HL-60 (cell line): Measurements from ENCODE around the gene TMEM141.
A peak's percentile ranks its signal among the peaks of the same experiment; 100 is the strongest.

Experiments
- DNase-seq, 2 experiments: peaks; one replicate each; pipeline ENCODE4 v3.0.0-alpha.2; 2010 to 2020; ENCODE audit warnings: low read depth in 1 of 2, low spot score in 1 of 2
- H3K27ac ChIP-seq: fragments of 250-450 bp; sonication (Bioruptor Pico); replicated peaks from 2 replicates; pipeline ENCODE4 v1.5.1; 2020; ENCODE audit warnings: mild to moderate bottlenecking, moderate library complexity
- H3K27me3 ChIP-seq: fragments of 250-450 bp; sonication (Bioruptor Pico); 2 replicates; pipeline ENCODE4 v1.5.1; 2021; ENCODE audit warnings: mild to moderate bottlenecking, moderate library complexity; ENCODE audit not compliant: insufficient read depth, poor library complexity, severe bottlenecking
- H3K4me3 ChIP-seq: replicated peaks from 2 replicates; pipeline ENCODE4 v1.5.1; 2011; ENCODE audit warnings: mild to moderate bottlenecking, control low read depth, low read length; ENCODE audit not compliant: insufficient read depth
- CTCF ChIP-seq: IDR thresholded peaks from one replicate; pipeline ENCODE4 v1.5.1; 2011; ENCODE audit warnings: low read length, control low read depth, inconsistent platforms; ENCODE audit not compliant: insufficient read depth
- GABPA ChIP-seq: IDR thresholded peaks from 2 replicates; pipeline ENCODE4 v1.6.1; 2012; ENCODE audit warnings: low read depth
- POLR2AphosphoS5 ChIP-seq: IDR thresholded peaks from 2 replicates; pipeline ENCODE4 v1.6.1; 2012; ENCODE audit warnings: low read depth
- REST ChIP-seq: IDR thresholded peaks from 2 replicates; pipeline ENCODE4 v1.6.1; 2012; ENCODE audit warnings: low read depth; ENCODE audit not compliant: insufficient replicate concordance
- SPI1 ChIP-seq: IDR thresholded peaks from 2 replicates; pipeline ENCODE4 v1.6.1; 2012; ENCODE audit warnings: low read depth, mild to moderate bottlenecking, borderline replicate concordance

Gene TMEM141

DNA sequence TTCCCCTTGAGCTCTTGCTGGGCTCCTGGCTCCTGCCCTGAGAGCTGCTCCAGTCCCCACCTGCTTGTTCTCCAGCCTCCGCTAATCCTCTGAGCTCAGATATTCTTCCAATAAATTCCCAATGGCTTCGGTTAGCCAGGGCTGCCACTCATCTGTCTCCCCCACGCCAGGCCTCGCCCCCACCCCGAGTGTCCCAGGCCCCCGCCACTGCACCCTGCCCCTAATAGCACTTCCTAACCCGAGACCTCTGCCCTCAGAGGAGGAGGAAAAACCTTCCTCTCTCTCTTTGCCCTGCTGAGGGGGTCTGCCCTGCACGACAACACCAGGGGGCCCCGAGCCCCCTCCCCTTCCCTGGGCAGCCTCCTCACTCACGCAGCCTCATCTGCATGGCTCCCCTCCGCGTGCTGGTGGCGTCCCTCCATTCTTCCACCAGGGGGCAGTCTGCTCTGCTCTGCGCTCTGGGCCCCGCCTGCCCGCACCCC is 21.4 kb upstream of the TMEM141 start:
- Histone ChIP-seq H3K27ac (no peak overlapping the region), H3K27me3 (no peaks in the 10 kb centered on the region), H3K4me3 (no peak overlapping the region)
- peak in 1 of 2 experiments; percentile 42 for DNase-seq
- TF ChIP-seq CTCF, result peak; percentile 30
- TF ChIP-seq SPI1, result no peak

DNA sequence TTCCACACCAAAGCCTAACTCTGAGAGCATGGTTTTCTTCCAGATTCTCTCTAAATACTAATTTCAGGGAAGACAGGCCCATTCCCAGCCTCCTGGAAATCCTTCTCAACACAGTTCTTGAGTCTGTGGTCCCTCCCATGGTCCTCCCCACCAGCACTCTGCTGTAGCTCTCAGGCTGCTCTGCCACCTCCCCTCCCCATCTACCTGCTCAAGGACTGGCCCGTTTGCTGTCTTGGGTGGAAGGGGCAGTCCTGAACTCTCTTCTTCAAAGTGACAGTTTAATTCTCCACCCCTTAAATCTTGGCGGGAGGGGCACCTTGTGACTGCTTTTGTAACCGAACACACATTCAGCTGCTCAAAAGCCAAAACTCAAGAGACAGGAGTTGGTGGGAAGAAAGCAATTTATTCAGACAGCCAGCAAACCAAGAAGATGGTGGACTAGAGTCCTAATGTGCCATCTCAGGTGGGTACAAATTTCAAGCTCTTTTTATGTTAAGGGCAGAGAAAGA is 19.2 kb upstream of the TMEM141 start:
- Histone ChIP-seq H3K4me3 (no peak overlapping the region), H3K27me3 (no peaks in the 10 kb centered on the region), H3K27ac (no peak overlapping the region)
- TF ChIP-seq GABPA (no peak), CTCF (no peak), POLR2AphosphoS5 (no peak), SPI1 (no peak), REST (no peak)
- DNase-seq, result no peak

DNA sequence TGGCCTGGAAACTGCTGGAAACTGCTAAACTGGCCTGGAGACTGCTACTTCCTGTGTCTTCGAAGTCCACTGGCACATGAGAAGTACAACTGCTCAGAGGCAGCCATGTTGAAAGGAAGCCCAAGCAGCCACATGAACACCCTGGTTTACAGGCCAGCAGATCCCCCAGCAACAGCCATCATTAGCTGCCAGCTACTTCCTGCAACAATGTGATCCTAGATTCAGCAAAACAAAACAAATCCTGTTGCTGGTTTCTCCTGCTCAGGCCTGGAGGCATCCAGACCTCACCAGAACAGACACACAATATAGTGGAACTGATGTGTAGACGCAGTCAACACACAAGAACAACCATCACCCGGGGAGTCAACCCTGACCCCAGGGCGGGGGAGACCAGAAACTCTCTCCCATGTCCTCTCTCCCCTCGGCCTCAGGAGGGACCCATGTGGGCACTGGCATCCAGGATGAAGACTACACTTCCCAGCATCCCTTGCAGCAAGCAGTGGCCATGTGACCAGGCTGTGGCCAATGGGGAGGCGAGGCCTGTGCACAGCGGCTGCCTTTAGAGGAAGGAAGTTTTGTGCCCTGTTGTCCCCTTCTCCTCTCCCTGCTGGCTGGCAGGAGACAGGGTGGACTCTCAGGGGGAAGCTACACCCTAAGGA is 17.6 kb upstream of the TMEM141 start:
- H3K27ac ChIP-seq, result no peak overlapping the region
- DNase-seq, result peak in 1 of 2 experiments; percentile 65
- TF ChIP-seq POLR2AphosphoS5, result no peak
- TF ChIP-seq CTCF, result no peak
- no peak for TF ChIP-seq REST
- no peak for TF ChIP-seq SPI1
- TF ChIP-seq GABPA, result no peak
- H3K4me3 ChIP-seq, result no peak overlapping the region
- H3K27me3 ChIP-seq, result no peaks in the 10 kb centered on the region
